ENCODE measurements around the gene HDAC4. TPM values are rescaled to one million over a fixed set of nuclear protein-coding genes. Genes with fewer than 3 reads are reported as not detected.

Gene HDAC4
- total RNA-seq, 1 donor: 20.3 TPM

DNA sequence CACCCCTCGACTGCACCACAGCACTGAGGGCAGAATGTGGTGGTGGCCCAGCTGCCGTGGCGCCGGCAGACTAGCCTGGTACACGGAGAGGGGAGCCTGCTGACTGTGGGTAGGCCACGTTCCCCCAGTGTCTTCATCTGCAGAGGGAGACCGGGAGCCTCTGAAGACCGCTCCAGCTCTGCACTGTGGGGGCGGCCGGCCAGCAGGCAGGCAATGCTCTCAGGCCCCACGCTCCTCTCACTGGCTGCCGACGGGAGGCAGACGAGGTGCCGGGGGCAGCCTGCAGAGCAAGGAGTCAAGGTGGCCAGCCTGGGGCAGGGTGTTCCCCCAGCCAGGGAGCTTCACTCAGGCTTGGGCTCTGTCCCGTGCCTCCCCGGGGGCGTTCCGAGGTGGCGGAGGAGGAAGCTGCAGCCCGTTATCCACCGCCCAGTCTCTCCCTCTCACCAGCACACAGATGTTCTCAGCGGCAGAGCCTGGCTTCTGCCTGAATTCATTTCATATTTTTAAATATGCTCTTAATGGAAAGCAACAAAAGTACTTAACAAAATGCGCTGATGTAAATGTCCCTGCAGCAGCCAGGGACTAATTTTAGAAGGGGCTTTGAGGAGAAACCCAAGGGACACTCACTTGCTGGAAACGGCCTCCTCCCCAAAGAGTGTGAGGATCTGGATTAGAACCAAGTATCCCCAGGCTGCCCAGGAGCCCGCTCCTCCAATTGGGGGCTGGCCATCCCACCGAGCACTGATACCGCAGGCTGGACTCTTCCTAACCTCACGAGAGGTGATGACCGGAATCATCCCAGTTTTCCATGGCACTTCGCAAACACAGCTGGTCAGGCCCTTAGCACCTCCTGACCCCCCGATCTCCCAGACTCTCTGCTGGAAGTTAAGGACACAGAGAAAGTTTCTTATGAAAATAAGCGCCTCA is 87.8 kb downstream of the HDAC4 start:
- H3K4me3 ChIP-seq (ENCODE audit: low read depth, low read length): no peak overlapping the region
- TF ChIP-seq CTCF (IDR thresholded peaks at IDR 0.05; ENCODE audit: insufficient read depth, low read depth, low read length): no peak
- peak; percentile 40 for DNase-seq (ENCODE audit: low read depth)

DNA sequence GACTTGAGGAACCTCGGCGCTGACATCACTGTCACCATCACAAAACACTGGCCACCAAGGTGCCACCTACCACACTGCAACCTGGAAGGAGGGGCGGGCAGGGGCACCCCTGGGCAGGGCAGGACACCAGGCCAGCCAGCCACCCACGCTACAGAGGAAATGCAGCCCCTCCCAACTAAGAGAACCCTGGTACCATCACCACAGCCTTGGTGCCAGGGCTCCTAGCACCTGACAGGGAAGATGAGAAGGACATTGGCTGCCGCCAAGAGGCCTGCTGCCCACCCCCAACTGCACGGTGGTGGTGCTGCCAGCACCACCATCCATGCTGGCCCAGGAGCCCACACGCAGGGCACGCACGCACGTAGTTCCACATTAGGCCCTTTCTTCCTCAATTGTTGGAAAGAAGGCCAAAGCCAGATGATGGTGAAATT is 88.7 kb downstream of the HDAC4 start:
- no peak for DNase-seq (ENCODE audit: low read depth)
- no peak overlapping the region for H3K4me3 ChIP-seq (ENCODE audit: low read depth, low read length)
- no peak for TF ChIP-seq CTCF (IDR thresholded peaks at IDR 0.05; ENCODE audit: insufficient read depth, low read depth, low read length)

DNA sequence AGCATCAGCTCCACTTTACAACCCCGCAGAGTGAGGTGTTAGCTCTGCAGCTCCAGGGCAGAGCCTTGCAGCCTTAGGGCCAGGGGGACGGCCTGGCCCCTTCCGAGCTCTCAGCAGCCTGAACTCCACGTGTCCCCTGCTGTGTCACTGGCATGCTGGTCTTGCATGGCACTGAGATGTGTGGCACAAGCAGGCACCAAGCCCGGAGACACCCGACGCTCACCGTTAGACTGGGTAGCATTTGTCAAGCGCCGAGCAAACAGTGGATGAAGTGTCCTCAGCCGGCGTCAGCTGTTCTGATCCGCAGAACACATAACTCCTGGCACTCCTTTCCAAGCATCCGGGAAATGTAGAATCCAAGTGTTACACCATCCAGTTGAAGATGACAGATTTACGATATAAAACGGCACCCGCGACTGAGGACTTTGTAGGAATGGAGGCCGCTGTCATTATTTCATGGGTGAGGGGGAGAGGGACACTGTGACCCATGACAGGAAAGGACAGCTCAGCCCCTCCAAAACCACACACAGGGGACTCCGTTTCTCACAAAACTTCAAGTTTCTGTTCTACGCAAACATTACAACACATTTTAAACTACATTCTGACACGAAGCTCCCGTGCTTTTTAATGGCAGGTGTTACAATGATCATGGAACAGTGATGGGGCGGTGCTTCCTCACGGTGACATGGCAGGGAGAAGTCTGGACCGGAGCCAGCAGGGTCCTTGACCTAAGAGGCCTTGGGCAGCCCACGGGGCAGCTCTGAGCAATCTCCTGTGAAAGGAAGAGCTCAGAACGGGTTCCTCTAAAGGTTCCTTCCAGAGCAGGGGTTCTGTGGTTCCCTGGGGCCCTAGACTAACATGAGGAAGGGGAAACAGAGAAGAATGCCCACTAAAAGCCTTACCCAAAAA is 89.4 kb downstream of the HDAC4 start:
- no peak overlapping the region for H3K4me3 ChIP-seq (ENCODE audit: low read depth, low read length)
- peak; percentile 74 for DNase-seq (ENCODE audit: low read depth)
- no peak for TF ChIP-seq CTCF (IDR thresholded peaks at IDR 0.05; ENCODE audit: insufficient read depth, low read depth, low read length)

- no peak overlapping the region for H3K4me3 ChIP-seq (ENCODE audit: low read depth, low read length)
- no peak for TF ChIP-seq CTCF (IDR thresholded peaks at IDR 0.05; ENCODE audit: insufficient read depth, low read depth, low read length)
- no peak for DNase-seq (ENCODE audit: low read depth)
These were observed 90.3 kb downstream of the HDAC4 start for GRCh38 chr2:239310401-239311061.

- DNase-seq (ENCODE audit: low read depth): no peak
- H3K4me3 ChIP-seq (ENCODE audit: low read depth, low read length): peak overlapping the region; percentile 58
- no peak for TF ChIP-seq CTCF (IDR thresholded peaks at IDR 0.05; ENCODE audit: insufficient read depth, low read depth, low read length)
These were observed 91.2 kb downstream of the HDAC4 start for GRCh38 chr2:239309398-239310245.

Data from fibroblast of villous mesenchyme (primary cell).